SHP77 (cell line): ENCODE measurements around the gene CCDC85C.

Experiments used
- DNase-seq, 2 experiments: peaks; one replicate each; lab custom pipeline; 2025; lab: John Stamatoyannopoulos, UW

CCDC85C gene

DNA sequence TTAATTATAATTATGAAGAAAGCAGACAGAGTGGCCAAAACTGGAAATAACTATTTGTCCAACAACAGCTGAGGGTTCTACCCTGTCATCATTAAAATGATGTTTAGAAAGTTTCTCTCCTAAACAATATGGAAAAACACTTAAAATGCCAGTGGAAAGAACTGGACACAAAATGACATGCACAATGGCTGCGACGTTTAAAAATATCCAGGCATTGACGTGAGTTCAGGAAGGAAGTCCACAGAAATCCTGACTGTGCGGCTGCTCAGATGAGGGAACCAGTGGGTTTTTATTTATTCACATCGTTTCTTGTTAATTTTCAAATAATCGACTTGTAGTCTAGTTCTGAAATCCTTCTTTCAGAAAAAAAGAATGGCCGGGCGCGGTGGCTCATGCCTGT, 64.5 kb downstream of the CCDC85C start:
- DNase-seq, result no peak

DNA sequence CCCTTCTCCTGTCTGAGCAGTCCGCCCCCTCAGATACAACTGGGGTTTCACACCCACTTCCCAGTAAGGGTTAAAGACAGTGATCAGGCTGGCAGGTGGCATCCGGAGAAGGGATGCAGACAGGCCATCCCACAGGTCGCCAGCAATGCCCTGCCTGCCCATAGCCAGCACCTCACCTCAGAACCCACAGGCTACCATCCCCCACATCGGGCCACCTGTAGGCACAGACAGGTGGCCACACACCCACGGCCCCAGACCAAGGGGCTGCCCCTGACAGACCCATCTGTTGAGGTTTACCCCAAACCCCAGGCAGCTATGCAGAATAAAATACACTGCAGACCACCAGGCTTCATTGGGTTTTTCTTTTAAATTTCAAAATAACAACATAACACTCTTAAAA, 65.3 kb downstream of the CCDC85C start:
- DNase-seq, result no peak

GRCh38 chr14:99538275-99538674, 65.7 kb downstream of the CCDC85C start:
- no peak for DNase-seq

DNA sequence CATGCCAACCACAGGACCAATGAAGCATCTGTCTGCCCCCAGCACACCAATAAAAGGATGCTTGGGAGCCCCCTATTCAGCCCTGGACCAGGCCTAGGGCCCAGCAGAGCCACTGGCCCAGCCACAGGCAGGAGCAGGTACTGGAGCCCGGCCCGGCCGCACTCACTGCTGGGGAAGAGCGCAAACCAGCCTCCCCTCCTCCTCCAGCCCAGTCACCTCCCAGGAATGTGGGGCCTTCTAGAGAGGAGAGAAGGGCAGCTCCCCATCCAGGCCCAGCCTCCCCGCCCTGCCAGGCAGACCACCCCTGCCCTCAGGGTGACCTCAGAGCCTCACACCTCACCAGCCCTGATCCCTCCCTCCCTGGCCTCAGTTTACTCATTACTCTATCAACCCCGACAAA, 66.6 kb downstream of the CCDC85C start:
- no peak for DNase-seq

GRCh38 chr14:99535908-99536778, 67.9 kb downstream of the CCDC85C start:
- no peak for DNase-seq

GRCh38 chr14:99535448-99535847, 68.6 kb downstream of the CCDC85C start:
- no peak for DNase-seq

DNA sequence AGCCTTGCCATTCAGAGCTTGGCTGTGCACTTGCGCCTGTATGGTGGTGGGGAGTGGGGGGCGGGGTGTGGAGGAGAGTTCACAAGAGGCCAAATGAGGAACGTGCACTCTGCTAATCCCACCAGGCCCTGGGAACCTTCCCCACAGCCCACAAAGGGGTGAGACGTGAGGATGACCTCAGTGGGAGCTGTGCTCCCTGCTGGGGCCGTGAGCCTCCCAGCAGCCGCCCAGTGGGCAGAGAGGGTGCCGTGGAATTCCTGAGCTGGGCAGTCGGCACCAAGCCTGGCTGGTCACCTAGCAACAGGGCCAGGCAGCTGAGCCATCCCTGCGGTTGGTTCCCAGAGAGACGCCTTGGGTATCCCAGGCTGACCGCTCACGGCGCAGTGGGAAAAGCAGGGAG, 69.1 kb downstream of the CCDC85C start:
- no peak for DNase-seq

DNA sequence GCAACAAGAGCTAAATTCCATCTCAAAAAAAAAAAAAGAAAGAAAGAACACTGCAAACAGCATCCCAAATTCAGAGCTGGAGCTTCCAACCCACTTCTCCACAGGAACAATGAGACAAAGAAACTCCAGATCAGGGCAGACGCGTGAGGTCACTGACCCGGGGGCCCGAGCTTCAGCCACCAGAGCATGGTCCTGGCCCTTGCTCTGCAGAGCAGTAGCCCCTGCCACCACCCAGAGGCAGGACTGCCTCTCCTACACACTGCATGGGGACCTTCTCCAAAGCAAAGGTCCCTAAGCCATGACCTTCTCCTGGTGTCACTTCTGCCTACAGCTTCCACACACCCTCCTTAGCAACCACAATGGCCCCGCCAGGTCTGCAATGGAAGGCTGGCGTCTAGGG, 69.7 kb downstream of the CCDC85C start:
- no peak for DNase-seq

DNA sequence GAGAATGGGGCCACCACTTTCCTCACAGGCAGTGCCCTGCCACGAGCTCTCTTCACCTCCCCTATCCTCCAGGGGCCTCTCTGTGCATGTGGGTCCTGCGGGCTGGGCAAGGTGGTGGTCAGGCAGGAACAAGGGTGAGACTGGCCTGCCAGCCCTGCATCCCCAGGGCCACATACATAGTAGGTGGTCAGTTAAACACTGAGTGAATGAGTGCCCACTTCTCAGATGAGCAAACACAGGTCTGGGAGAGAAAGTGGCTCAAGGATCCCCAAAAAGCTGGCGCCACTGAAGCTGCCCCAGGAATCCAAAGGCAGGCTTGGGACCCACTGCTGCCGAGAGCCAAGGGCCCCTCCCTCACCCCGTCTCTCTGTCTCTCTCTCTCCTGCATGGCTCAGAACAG, 71.7 kb downstream of the CCDC85C start:
- no peak for DNase-seq

DNA sequence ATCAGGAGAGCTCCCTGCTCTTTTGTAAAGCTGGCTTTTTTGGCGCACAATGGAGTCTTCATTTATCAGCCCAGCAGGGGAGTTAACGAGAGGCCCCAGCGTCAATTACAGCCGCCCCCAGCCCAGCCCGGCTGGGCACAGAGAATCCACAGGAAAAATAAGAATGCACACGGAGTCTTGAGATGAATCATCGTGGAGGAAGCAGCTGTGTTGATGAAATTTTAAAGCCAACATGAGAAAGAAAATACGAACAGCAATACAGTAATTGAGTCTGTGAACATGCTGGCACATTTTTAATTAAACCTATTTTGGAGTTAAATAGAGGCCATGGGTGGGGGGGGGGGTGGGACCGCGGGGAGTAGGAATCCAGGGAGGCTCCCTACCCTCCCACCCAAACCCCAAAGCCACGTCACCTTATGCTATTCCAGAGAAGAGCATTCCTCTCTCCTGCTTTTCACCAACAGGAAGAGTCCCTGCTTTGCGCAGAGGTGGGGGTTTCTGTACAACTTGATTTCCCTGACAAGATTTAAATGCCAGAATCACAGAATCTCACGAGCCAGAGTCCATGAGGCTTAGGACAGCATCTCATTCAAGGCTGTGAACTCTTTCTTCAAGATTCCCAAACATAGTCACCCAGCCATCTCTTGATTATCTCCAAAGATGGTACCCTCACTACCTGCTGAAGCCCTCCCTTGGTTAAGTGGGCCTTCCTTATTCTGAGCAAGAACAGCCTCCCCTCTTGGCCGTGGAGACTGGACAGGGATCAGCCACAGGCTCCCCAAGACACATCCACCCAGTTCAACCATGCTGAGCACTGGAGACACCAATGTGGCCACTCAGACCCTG, 72.5 kb downstream of the CCDC85C start:
- DNase-seq, result no peak

DNA sequence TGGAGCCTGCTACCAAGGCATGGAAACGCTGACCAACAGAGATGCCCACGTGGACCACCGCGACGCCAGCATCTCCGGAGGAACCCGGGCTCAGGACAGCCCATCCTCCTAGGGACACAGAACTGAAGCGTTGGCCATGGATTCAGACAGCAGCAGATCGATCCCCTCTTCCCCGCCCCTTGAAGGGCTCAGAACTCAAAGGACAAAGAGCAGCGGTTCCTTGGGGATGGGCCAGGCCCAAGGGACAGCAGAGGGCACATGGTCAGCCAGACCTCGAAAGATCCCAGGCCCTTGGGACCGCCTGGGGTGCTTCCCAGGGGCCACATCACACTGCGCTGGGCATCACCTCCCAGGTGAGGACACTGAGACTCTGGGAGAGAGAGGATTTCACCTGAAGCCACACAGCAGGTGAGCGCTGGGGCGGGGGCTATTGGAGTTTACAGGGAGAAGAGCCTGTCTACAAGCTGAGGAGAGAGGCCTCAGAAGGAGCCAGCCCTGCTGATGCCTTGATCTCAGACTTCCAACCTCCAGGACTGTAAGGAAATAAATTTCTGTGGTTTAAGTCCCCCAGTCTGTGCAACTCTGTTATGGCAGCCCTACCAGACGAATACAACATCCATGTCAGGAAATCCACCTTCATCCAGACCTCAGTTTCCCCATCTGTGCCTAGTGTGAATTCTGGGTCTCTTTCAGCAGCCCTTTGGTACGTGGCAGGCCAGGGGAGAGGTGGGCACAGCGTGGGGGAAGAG, 73.4 kb downstream of the CCDC85C start:
- no peak for DNase-seq

DNA sequence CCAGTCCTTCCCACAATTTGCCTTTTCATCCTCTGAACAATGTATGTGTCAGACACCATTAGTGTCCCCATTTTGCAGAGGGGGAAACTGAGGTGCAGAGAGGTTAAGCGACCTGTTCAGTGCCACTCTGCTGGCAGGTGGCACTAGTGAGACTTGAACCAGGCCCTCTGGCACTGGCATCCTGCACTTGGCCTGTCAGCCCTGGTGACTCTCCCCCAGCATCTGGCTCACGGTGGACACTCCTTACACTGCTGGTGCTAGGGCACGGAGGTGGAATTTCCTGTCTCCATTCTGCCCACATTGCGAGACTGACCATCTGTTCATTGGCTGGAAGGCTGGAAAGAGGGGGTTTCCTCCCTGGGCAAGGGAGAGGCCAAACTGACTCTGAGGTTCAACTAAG, 74.1 kb downstream of the CCDC85C start:
- no peak for DNase-seq

- no peak for DNase-seq
Measured at GRCh38 chr14:99527427-99528076, 76.5 kb downstream of the CCDC85C start.

- no peak for DNase-seq
Measured at GRCh38 chr14:99527026-99527425, 77.0 kb downstream of the CCDC85C start.

GRCh38 chr14:99525699-99526080, 78.3 kb downstream of the CCDC85C start:
- DNase-seq, result no peak

DNA sequence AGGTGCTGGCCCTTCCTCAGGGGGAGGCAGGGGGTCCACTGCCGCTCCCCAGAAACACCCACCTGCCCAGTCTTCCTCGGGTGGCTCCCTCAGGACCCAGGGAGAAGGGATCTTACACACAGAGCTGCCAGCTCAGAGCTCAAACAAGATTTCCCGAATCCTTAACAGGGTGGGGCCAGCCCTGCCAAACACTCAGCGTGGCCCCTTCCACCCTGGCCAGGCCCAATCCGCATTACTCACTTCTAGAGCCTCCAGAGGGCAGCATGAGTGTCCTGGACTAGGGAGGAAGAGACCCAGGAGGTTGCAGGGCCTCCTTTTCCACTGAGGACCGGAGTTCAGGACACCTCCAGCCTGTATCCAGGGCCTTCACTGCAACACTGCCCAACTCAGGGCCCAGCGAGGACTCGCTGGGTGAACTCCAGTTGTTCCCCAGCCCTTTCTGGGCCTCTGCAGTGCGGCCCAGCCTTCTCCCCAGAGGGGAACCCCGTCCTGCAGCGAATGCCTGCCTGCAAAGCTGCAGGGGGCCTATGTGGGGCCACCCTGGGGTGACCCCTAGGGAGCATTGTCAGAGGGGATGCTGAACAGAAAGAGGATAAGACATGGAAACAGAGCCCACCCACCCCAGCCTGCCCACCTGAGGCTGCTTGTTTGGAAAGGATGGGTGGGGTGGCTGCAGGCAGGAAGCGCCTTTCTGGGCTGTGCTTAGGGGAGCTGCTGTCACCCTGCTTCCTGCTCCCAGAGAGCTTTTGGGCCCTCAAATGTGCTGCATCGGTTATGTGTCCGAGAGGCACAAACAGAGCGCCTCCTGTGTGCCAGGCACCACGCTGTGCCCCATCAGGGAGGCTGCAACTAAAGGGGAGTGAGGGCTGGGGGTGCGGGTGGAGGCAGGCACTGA, 79.0 kb downstream of the CCDC85C start:
- peak in 1 of 2 experiments; percentile 21 for DNase-seq

DNA sequence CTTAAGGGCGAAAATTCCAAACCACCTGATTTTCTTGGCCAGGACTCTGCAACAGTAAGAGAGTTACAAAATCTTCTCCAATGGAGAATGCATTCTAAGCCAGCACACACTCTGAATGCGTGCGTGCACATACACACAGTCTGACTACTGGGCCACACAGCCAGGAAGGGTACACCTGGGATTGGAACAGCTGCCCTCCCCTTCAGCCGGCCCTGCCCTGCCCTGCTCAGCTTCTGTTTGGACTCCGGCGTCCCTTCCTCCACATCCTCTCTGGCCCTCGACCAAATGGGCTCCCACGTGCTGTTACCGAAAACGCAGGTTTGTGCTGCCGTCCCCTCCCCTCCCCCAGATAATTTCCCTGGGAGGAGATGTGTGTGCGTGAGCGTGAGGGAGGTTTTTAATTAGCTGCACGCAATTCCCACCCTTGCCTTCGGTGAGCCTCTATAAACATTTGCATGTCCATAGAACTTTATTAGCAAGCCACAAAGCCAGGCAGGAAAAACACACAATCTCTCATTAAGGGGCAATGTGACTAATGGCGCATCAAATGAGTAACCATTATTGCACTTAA, 79.8 kb downstream of the CCDC85C start:
- no peak for DNase-seq

DNA sequence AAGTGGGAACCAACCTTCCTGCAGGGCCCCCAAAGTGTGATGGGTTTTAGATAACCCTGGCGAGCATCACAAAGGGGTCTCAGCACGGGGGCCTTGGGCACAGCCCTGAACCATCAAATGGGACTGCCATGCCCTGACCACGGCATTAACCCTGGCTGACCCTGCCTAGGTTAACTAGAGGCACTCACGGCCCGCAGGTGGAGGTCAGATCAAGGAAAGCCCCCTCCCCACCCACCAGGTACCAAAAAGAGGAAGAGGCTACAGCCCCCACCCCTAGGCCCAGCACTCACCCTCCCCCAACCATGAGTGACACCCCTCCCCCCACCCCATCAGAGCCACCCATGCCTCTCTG, 80.3 kb downstream of the CCDC85C start:
- DNase-seq, result no peak

DNA sequence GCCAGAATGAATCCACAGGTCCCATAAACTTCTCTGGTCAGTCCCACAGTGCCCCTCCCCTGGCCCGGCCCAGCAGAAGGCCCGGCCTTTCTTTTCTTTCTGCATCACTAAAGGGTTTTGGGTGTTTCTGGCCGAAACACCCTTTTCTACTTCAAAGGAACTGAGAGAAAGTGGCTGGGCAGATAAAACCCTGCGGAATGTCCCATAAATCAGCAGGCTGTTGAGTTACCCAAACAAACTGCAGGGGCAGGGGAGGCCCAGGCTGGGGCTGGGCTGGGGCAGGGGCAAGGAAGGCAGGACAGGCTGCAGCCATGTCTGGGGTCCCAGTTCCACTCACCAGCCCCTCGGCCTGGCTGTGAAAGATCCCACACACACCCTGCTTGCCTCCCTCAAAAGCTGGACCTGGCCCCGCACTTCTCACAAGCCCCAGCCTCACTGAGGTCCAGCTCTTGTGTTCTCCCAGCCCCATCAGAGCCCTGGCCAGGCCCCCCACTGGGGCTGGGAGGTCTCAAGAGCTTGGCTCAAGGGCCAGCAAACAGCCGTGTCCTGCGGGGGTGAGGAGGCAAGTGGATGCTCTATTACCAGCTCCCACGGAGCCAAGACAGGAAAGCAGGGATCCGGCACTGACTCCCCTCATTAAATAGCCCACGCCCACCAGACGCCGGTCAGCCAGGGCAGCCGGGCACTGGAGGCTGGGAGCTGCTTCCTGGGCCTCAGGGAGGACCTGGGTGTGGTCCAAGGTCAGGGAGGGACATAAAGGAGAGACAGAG, 80.9 kb downstream of the CCDC85C start:
- DNase-seq, result no peak

DNA sequence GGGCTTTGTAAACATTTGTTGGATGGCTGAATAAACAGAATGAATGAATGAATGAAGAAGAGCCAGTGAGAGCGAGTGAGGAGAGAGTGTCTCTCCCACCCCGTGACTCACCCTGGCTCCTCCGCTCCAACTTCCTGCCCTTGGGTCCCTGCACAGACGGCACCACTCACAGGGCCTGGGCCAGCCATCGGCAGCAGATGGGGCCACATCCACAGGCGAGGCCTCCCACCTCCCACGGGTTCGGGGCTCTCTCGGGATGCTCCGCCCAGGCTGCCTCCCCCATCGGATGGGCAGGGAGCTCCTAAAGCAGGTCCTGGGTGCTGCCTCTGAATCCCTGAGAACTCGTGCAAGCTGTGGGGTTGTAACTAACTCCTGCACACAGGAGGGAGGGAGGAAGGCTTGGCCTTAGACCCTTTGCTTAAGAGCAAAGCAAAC, 81.5 kb downstream of the CCDC85C start:
- peak; percentile 34 to 45 for DNase-seq
